Tibial artery (tissue), 4 donors: ENCODE measurements around the gene SEPTIN7.

Experiments used
- DNase-seq, 2 donors: peaks; one replicate each; pipeline ENCODE4 v3.0.0-alpha.2; 2019
- H3K27ac ChIP-seq, 2 donors: fragments of 200-600 bp; sonication (generic) in 1 of 2; 1 replicate in 1 of 2; 2 replicates in 1 of 2; pipeline ENCODE4 v1.5.1; 2018 to 2019; ENCODE audit warnings: mild to moderate bottlenecking in 1 of 2
- H3K27me3 ChIP-seq, 2 donors: fragments of 200-600 bp; sonication (generic) in 1 of 2; one replicate each; pipeline versions ENCODE4 v1.5.1 to v1.6.0; 2016 to 2019
- H3K36me3 ChIP-seq, 3 donors: fragments of 200-600 bp; sonication (generic) in 2 of 3; one replicate each; pipeline ENCODE4 v1.5.1; 2016 to 2019; ENCODE audit warnings: mild to moderate bottlenecking in 2 of 3
- H3K4me1 ChIP-seq, 4 donors: fragments of 200-600 bp; sonication (generic) in 2 of 4; 1 replicate in 3 of 4; 2 replicates in 1 of 4; pipeline ENCODE4 v1.5.1; 2016 to 2019
- H3K4me3 ChIP-seq, 2 donors: fragments of 200-600 bp; sonication (generic) in 1 of 2; 1 replicate in 1 of 2; 2 replicates in 1 of 2; pipeline ENCODE4 v1.5.1; 2018 to 2019; ENCODE audit warnings: mild to moderate bottlenecking in 2 of 2
- H3K9me3 ChIP-seq, 3 donors: fragments of 200-600 bp; sonication (generic) in 1 of 3; one replicate each; pipeline ENCODE4 v1.5.1; 2016 to 2019
- intact Hi-C: fragments of 100-400 bp; cut with DNase I; formaldehyde crosslinking; loops from one replicate; pipeline ENCODE4 v1.15.0; 2023; ENCODE audit warnings: low total_unique reads
- TF ChIP-seq, protein P1 (sequence below), 2 experiments: fragments of 200-600 bp in 1 of 2; fragments of 450-650 bp in 1 of 2; IDR thresholded peaks; one replicate each; pipeline ENCODE4 v1.5.1; 2017 to 2019; ENCODE audit warnings: antibody characterized with exemption in 2 of 2, mild to moderate bottlenecking in 1 of 2, moderate library complexity in 1 of 2

Gene SEPTIN7

GRCh38 chr7:35817181-35817580 is 16.3 kb downstream of the SEPTIN7 start:
- H3K4me3 ChIP-seq: no peak overlapping the region
- H3K27me3 ChIP-seq: no peaks in the 10 kb centered on the region
- peaks cover 0 to 25% (median 9%) of the 10 kb centered on the region in 4 donors for H3K4me1 ChIP-seq
- DNase-seq: no peak
- no peak overlapping the region for H3K27ac ChIP-seq
- H3K36me3 ChIP-seq: no peaks in the 10 kb centered on the region
- intact Hi-C loops: no loop called here
- TF ChIP-seq, protein P1, sequence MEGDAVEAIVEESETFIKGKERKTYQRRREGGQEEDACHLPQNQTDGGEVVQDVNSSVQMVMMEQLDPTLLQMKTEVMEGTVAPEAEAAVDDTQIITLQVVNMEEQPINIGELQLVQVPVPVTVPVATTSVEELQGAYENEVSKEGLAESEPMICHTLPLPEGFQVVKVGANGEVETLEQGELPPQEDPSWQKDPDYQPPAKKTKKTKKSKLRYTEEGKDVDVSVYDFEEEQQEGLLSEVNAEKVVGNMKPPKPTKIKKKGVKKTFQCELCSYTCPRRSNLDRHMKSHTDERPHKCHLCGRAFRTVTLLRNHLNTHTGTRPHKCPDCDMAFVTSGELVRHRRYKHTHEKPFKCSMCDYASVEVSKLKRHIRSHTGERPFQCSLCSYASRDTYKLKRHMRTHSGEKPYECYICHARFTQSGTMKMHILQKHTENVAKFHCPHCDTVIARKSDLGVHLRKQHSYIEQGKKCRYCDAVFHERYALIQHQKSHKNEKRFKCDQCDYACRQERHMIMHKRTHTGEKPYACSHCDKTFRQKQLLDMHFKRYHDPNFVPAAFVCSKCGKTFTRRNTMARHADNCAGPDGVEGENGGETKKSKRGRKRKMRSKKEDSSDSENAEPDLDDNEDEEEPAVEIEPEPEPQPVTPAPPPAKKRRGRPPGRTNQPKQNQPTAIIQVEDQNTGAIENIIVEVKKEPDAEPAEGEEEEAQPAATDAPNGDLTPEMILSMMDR (IDR thresholded peaks at IDR 0.05): no peak
- H3K9me3 ChIP-seq: peaks cover 0 to 5% (median 0%) of the 10 kb centered on the region in 3 donors

DNA sequence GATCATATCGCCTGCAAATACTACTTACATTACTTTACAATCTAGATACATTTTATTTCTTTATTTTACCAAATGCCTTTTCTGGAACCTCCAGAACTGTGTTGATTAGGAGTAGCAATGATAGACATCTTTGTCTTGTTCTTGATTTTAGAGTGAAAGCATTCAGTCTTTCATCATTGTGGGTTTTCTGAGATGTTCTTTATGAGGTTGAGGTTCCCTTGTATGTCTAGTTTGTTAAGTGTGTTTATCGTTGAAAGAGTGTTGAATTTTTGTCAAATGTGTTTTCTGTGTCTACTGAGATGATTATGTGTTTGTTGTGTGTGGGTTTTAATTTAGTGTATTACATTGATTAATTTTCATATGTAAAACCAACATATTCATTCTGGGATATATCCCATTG is 17.1 kb downstream of the SEPTIN7 start:
- H3K4me3 ChIP-seq: no peak overlapping the region
- H3K9me3 ChIP-seq: peaks cover 0 to 5% (median 0%) of the 10 kb centered on the region in 3 donors
- TF ChIP-seq, protein P1 (IDR thresholded peaks at IDR 0.05): no peak
- H3K36me3 ChIP-seq: no peaks in the 10 kb centered on the region
- intact Hi-C loops: no loop called here
- no peak for DNase-seq
- H3K27ac ChIP-seq: no peak overlapping the region
- H3K4me1 ChIP-seq: peaks cover 0 to 22% (median 8%) of the 10 kb centered on the region in 4 donors
- no peaks in the 10 kb centered on the region for H3K27me3 ChIP-seq

GRCh38 chr7:35818513-35818912 is 17.7 kb downstream of the SEPTIN7 start:
- TF ChIP-seq, protein P1 (IDR thresholded peaks at IDR 0.05): no peak
- no peak overlapping the region for H3K27ac ChIP-seq
- H3K4me3 ChIP-seq: no peak overlapping the region
- no peak for DNase-seq
- no peaks in the 10 kb centered on the region for H3K27me3 ChIP-seq
- peaks cover 0 to 5% (median 0%) of the 10 kb centered on the region in 3 donors for H3K9me3 ChIP-seq
- no peaks in the 10 kb centered on the region for H3K36me3 ChIP-seq
- peaks cover 0 to 22% (median 5%) of the 10 kb centered on the region in 4 donors for H3K4me1 ChIP-seq
- intact Hi-C loops: no loop called here

GRCh38 chr7:35819310-35819709 is 18.5 kb downstream of the SEPTIN7 start:
- TF ChIP-seq, protein P1 (IDR thresholded peaks at IDR 0.05): no peak
- intact Hi-C loops: no loop called here
- peaks cover 0 to 5% (median 0%) of the 10 kb centered on the region in 3 donors for H3K9me3 ChIP-seq
- H3K36me3 ChIP-seq: no peaks in the 10 kb centered on the region
- no peak for DNase-seq
- H3K27ac ChIP-seq: no peak overlapping the region
- no peak overlapping the region for H3K4me3 ChIP-seq
- peaks cover 0 to 22% (median 3%) of the 10 kb centered on the region in 4 donors for H3K4me1 ChIP-seq
- H3K27me3 ChIP-seq: no peaks in the 10 kb centered on the region

DNA sequence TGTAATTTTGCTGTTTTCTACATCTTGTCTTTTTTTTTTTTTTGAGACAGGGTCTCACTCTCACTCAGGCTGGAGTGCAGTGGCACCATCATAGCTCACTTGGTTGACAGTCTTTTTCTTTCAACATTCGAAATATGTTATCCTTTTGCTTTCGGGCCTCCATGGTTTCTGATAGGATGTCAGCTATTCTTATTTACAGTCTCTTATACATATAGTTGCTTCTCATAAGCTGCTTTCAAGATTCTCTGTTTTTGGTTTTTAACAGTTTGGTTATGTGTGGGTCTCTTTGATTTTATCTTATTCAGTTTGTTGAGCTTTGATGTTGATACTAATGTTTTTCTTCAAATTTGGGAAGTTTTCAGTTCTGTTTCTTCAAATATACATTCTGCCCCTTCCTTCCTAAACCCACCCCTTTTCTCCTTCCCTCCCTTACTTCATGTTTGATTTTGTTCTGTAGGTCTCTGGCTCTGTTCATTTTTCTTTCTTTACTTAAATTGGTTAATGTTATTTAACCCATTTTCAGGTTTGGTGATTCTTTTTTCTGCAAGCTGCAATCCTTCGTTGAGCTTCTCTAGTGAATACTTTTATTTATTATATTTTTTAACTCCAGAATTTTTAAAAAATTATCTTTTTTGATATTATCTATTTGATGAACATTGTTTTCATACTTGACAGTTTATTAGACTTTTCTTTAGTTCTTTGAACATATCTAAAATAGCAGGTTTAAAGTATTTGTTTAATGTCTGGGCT is 19.3 kb downstream of the SEPTIN7 start:
- peaks cover 0 to 27% (median 3%) of the 10 kb centered on the region in 4 donors for H3K4me1 ChIP-seq
- no peak for DNase-seq
- peaks cover 0 to 5% (median 0%) of the 10 kb centered on the region in 3 donors for H3K9me3 ChIP-seq
- H3K36me3 ChIP-seq: no peaks in the 10 kb centered on the region
- no peak overlapping the region for H3K4me3 ChIP-seq
- TF ChIP-seq, protein P1 (IDR thresholded peaks at IDR 0.05): no peak
- intact Hi-C loops: no loop called here
- H3K27ac ChIP-seq: no peak overlapping the region
- H3K27me3 ChIP-seq: no peaks in the 10 kb centered on the region
